Natural killer cell (primary cell): ENCODE results near the gene HDAC4. TPM values are rescaled to one million over a fixed set of nuclear protein-coding genes. Genes with fewer than 3 reads are reported as not detected.

Experiments
- ATAC-seq, 3 donors: fragments of 150-1000 bp in 2 of 3; fragments of 200-7000 bp in 1 of 3; cut with Tn5 transposase; 1 replicate in 1 of 3; 2 replicates in 2 of 3; pipeline ENCODE4 v1.10.0; 2021; ENCODE audit warnings: mild to moderate bottlenecking in 2 of 3, moderate library complexity in 2 of 3
- DNase-seq, 2 donors: peaks; one replicate each; pipeline versions ENCODE4 v3.0.0 to v3.0.0-alpha.2; 2013 to 2021; ENCODE audit warnings: mixed read lengths in 1 of 2
- H3K27ac ChIP-seq: one replicate; pipeline ENCODE4 v1.5.1; 2013; ENCODE audit warnings: mild to moderate bottlenecking, low read length
- H3K27me3 ChIP-seq: one replicate; pipeline ENCODE4 v1.6.1; 2013; ENCODE audit warnings: low read length; ENCODE audit not compliant: control insufficient read depth, insufficient read depth
- H3K36me3 ChIP-seq: one replicate; pipeline ENCODE4 v1.6.1; 2013; ENCODE audit warnings: low read length; ENCODE audit not compliant: control insufficient read depth, insufficient read depth
- H3K4me1 ChIP-seq: one replicate; pipeline ENCODE4 v1.6.1; 2013; ENCODE audit warnings: low read length; ENCODE audit not compliant: control insufficient read depth, insufficient read depth
- H3K4me3 ChIP-seq: one replicate; pipeline ENCODE4 v1.5.1; 2013; ENCODE audit warnings: low read length
- H3K9me3 ChIP-seq: one replicate; pipeline ENCODE4 v1.6.1; 2013; ENCODE audit warnings: low read length; ENCODE audit not compliant: control insufficient read depth, insufficient read depth
- H3K27ac Mint-ChIP-seq, 2 donors: one replicate each; pipeline ENCODE4 v1.8.0; 2022; ENCODE audit warnings: mild to moderate bottlenecking in 2 of 2, mixed read lengths in 2 of 2, moderate library complexity in 1 of 2
- H3K27me3 Mint-ChIP-seq, 2 donors: one replicate each; pipeline ENCODE4 v1.8.0; 2022; ENCODE audit warnings: low read depth in 2 of 2, mixed read lengths in 2 of 2
- H3K36me3 Mint-ChIP-seq: one replicate; pipeline ENCODE4 v1.8.0; 2022; ENCODE audit warnings: mixed read lengths
- H3K4me1 Mint-ChIP-seq, 2 donors: one replicate each; pipeline ENCODE4 v1.8.0; 2022; ENCODE audit warnings: mixed read lengths in 2 of 2
- H3K4me3 Mint-ChIP-seq: one replicate; pipeline ENCODE4 v1.8.0; 2022; ENCODE audit warnings: mild to moderate bottlenecking, moderate library complexity, mixed read lengths
- H3K9me3 Mint-ChIP-seq, 2 donors: one replicate each; pipeline ENCODE4 v1.8.0; 2022; ENCODE audit warnings: mixed read lengths in 2 of 2
- WGBS: methylation state at CpG from one replicate; pipeline ENCODE4 v1.1.7; 2013; ENCODE audit warnings: missing lambda C conversion rate; ENCODE audit not compliant: insufficient coverage; 5-methylcytosine and 5-hydroxymethylcytosine counted together
- intact Hi-C: fragments of 100-400 bp; cut with micrococcal nuclease; formaldehyde crosslinking; loops from one replicate; pipeline ENCODE4 v1.14.2; 2022
- total RNA-seq, 4 donors: library from RNA; stranded (reverse); fragments of 120-200 nt in 1 of 4; gene quantifications; one replicate each; pipeline versions ENCODE4 v1.2.3 to v1.2.4, GENCODE V29; 2013 to 2022
- TF ChIP-seq, protein P1 (sequence below): fragments of 200-600 bp; IDR thresholded peaks from one replicate; pipeline ENCODE4 v1.8.0; 2022; ENCODE audit warnings: antibody characterized with exemption

HDAC4 gene
- total RNA-seq, 3 donors from 2014 or later (not counting 1 experiment from before 2014, with no cell fraction given), result 74.9 to 105 (median 100) TPM

DNA sequence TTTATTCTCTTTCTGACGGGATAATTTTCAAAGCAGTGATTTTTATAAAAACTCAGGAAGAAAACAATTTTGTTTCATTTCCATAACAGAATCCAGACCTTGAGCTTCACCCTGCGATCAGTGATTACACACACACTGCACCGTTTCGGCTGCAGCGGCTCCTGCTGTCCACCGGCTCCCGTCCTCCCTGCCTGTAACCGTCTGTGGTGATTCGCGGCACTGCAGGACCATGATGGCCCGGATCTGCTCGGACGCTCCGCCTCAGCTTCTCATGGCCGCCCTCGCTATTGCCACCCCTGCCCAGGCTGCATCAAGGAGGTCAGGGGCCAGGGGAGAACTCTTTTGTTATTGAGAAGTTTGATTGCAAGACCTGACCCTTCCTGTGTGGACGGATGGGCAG, 306.9 kb downstream of the HDAC4 start:
- whole genome bisulfite sequencing, result 97% methylated on average over 17 of the region's 17 CpGs
- Mint-ChIP-seq H3K4me1 (peaks cover 18 to 22% of the 10 kb centered on the region in 2 donors), H3K27me3 (no peaks in the 10 kb centered on the region), H3K9me3 (no peaks in the 10 kb centered on the region), H3K27ac (no peak overlapping the region), H3K36me3 (no peaks in the 10 kb centered on the region), H3K4me3 (no peak overlapping the region)
- intact Hi-C loops, result no loop called here
- DNase-seq, result no peak
- Histone ChIP-seq H3K4me3 (no peak overlapping the region), H3K27ac (no peak overlapping the region), H3K36me3 (peaks cover 24% of the 10 kb centered on the region), H3K27me3 (no peaks in the 10 kb centered on the region), H3K9me3 (no peaks in the 10 kb centered on the region), H3K4me1 (peaks cover 19% of the 10 kb centered on the region)
- TF ChIP-seq, protein P1, sequence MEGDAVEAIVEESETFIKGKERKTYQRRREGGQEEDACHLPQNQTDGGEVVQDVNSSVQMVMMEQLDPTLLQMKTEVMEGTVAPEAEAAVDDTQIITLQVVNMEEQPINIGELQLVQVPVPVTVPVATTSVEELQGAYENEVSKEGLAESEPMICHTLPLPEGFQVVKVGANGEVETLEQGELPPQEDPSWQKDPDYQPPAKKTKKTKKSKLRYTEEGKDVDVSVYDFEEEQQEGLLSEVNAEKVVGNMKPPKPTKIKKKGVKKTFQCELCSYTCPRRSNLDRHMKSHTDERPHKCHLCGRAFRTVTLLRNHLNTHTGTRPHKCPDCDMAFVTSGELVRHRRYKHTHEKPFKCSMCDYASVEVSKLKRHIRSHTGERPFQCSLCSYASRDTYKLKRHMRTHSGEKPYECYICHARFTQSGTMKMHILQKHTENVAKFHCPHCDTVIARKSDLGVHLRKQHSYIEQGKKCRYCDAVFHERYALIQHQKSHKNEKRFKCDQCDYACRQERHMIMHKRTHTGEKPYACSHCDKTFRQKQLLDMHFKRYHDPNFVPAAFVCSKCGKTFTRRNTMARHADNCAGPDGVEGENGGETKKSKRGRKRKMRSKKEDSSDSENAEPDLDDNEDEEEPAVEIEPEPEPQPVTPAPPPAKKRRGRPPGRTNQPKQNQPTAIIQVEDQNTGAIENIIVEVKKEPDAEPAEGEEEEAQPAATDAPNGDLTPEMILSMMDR, result no peak
- ATAC-seq, result no peak

- no peak overlapping the region for H3K4me3 Mint-ChIP-seq
- Histone ChIP-seq H3K9me3 (no peaks in the 10 kb centered on the region), H3K27me3 (no peaks in the 10 kb centered on the region), H3K36me3 (peaks cover 24% of the 10 kb centered on the region), H3K27ac (no peak overlapping the region), H3K4me3 (no peak overlapping the region), H3K4me1 (peaks cover 18% of the 10 kb centered on the region)
- peaks cover 14 to 18% of the 10 kb centered on the region in 2 donors for H3K4me1 Mint-ChIP-seq
- no peaks in the 10 kb centered on the region for H3K9me3 Mint-ChIP-seq
- WGBS, result 98% methylated on average over 7 of the region's 7 CpGs
- TF ChIP-seq, protein P1, result no peak
- H3K27me3 Mint-ChIP-seq, result no peaks in the 10 kb centered on the region
- intact Hi-C loops, result no loop called here
- ATAC-seq, result no peak
- DNase-seq, result no peak
- H3K27ac Mint-ChIP-seq, result no peak overlapping the region
- no peaks in the 10 kb centered on the region for H3K36me3 Mint-ChIP-seq
These were observed 307.3 kb downstream of the HDAC4 start for GRCh38 chr2:239093542-239093941.

- 97% methylated on average over 27 of the region's 27 CpGs for WGBS
- TF ChIP-seq, protein P1, result no peak
- no peak for ATAC-seq
These were observed 308.1 kb downstream of the HDAC4 start for GRCh38 chr2:239092571-239093294.

GRCh38 chr2:239089884-239090283, 310.9 kb downstream of the HDAC4 start:
- Mint-ChIP-seq H3K4me3 (no peak overlapping the region), H3K27me3 (no peaks in the 10 kb centered on the region), H3K9me3 (no peaks in the 10 kb centered on the region), H3K36me3 (no peaks in the 10 kb centered on the region), H3K4me1 (peaks cover 7 to 9% of the 10 kb centered on the region in 2 donors), H3K27ac (no peak overlapping the region)
- DNase-seq, result no peak
- WGBS, result 93% methylated on average over 13 of the region's 13 CpGs
- Histone ChIP-seq H3K4me3 (no peak overlapping the region), H3K9me3 (no peaks in the 10 kb centered on the region), H3K27ac (no peak overlapping the region), H3K4me1 (no peaks in the 10 kb centered on the region), H3K27me3 (no peaks in the 10 kb centered on the region), H3K36me3 (peaks cover 20% of the 10 kb centered on the region)
- TF ChIP-seq, protein P1, result no peak
- intact Hi-C loops, result no loop called here
- ATAC-seq, result no peak

More at GRCh38 chr2:239092571-239093294, 308.1 kb downstream of the HDAC4 start:
- Mint-ChIP-seq H3K27me3 (no peaks in the 10 kb centered on the region), H3K36me3 (no peaks in the 10 kb centered on the region), H3K9me3 (no peaks in the 10 kb centered on the region), H3K27ac (no peak overlapping the region), H3K4me3 (no peak overlapping the region), H3K4me1 (peaks cover 5 to 10% of the 10 kb centered on the region in 2 donors)
- H3K4me3 ChIP-seq, result no peak overlapping the region
- H3K4me1 ChIP-seq, result peaks cover 10% of the 10 kb centered on the region
- H3K9me3 ChIP-seq, result no peaks in the 10 kb centered on the region
- no peak for DNase-seq
- intact Hi-C loops, result no loop called here
- no peaks in the 10 kb centered on the region for H3K27me3 ChIP-seq
- no peak overlapping the region for H3K27ac ChIP-seq
- H3K36me3 ChIP-seq, result peaks cover 23% of the 10 kb centered on the region
